WERI-Rb-1 (cell line): Measurements from ENCODE around the gene KLHL41.
"Not testable (repeated sequence)": the region's sequence is repeated elsewhere in the genome, so short reads cannot be mapped to it uniquely, and the experiment has no call there.

Source experiments
- DNase-seq: peaks from one replicate; pipeline ENCODE4 v3.0.0-alpha.2; 2020
- H3K27ac ChIP-seq: fragments of 250-450 bp; sonication (Bioruptor Pico); 2 replicates; pipeline ENCODE4 v1.5.1; 2020; ENCODE audit warnings: mild to moderate bottlenecking, moderate library complexity
- H3K27me3 ChIP-seq: fragments of 250-450 bp; sonication (Bioruptor Pico); 2 replicates; pipeline ENCODE4 v1.5.1; 2021; ENCODE audit warnings: mild to moderate bottlenecking, low read depth, moderate library complexity; ENCODE audit not compliant: insufficient read depth, severe bottlenecking
- H3K36me3 ChIP-seq: fragments of 250-450 bp; sonication (Bioruptor Pico); 2 replicates; pipeline ENCODE4 v1.5.1; 2020; ENCODE audit warnings: mild to moderate bottlenecking, moderate library complexity
- H3K4me3 ChIP-seq: 2 replicates; pipeline ENCODE4 v1.5.1; 2011; ENCODE audit warnings: low read depth, mild to moderate bottlenecking, control low read depth, low read length
- H3K9me3 ChIP-seq: fragments of 250-450 bp; sonication (Bioruptor Pico); 2 replicates; pipeline ENCODE4 v1.5.1; 2021; ENCODE audit warnings: mild to moderate bottlenecking, moderate library complexity; ENCODE audit not compliant: severe bottlenecking
- CTCF ChIP-seq: IDR thresholded peaks from 2 replicates; pipeline ENCODE4 v1.5.1; 2011; ENCODE audit warnings: low read depth, mild to moderate bottlenecking, control low read depth, inconsistent platforms, low read length

Gene KLHL41

GRCh38 chr2:169565686-169566085, 56.2 kb downstream of the KLHL41 start:
- no peak overlapping the region for H3K4me3 ChIP-seq
- H3K27me3 ChIP-seq = no peaks in the 10 kb centered on the region
- H3K9me3 ChIP-seq = no peaks in the 10 kb centered on the region
- H3K36me3 ChIP-seq = peaks cover 39% of the 10 kb centered on the region
- no peak overlapping the region for H3K27ac ChIP-seq
- no peak for DNase-seq
- TF ChIP-seq CTCF = no peak

- no peak for TF ChIP-seq CTCF
- no peak for DNase-seq
- Histone ChIP-seq H3K27ac (no peak overlapping the region), H3K4me3 (no peak overlapping the region), H3K27me3 (no peaks in the 10 kb centered on the region), H3K9me3 (peaks cover 2% of the 10 kb centered on the region), H3K36me3 (peaks cover 34% of the 10 kb centered on the region)
Measured at GRCh38 chr2:169569948-169570347, 60.4 kb downstream of the KLHL41 start.

- peaks cover 29% of the 10 kb centered on the region for H3K36me3 ChIP-seq
- H3K9me3 ChIP-seq, H3K27ac ChIP-seq, H3K27me3 ChIP-seq, DNase-seq, H3K4me3 ChIP-seq: not testable (repeated sequence)
Measured at GRCh38 chr2:169570752-169571151, 61.2 kb downstream of the KLHL41 start.

- H3K4me3 ChIP-seq = no peak overlapping the region
- H3K9me3 ChIP-seq = peaks cover 7% of the 10 kb centered on the region
- peaks cover 21% of the 10 kb centered on the region for H3K36me3 ChIP-seq
- no peaks in the 10 kb centered on the region for H3K27me3 ChIP-seq
- no peak overlapping the region for H3K27ac ChIP-seq
- TF ChIP-seq CTCF = no peak
- no peak for DNase-seq
Measured at GRCh38 chr2:169571571-169571970, 62.1 kb downstream of the KLHL41 start.

- Histone ChIP-seq H3K4me3 (no peak overlapping the region), H3K27ac (no peak overlapping the region), H3K27me3 (no peaks in the 10 kb centered on the region), H3K9me3 (peaks cover 7% of the 10 kb centered on the region), H3K36me3 (peaks cover 19% of the 10 kb centered on the region)
- DNase-seq = no peak
- TF ChIP-seq CTCF = no peak
Measured at GRCh38 chr2:169572189-169572588, 62.7 kb downstream of the KLHL41 start.

GRCh38 chr2:169572821-169573159, 63.3 kb downstream of the KLHL41 start:
- Histone ChIP-seq H3K4me3 (peak overlapping the region; percentile 66), H3K36me3 (peaks cover 19% of the 10 kb centered on the region), H3K27ac (peak overlapping the region; percentile 89), H3K9me3 (peaks cover 7% of the 10 kb centered on the region), H3K27me3 (no peaks in the 10 kb centered on the region)
- DNase-seq = no peak
- no peak for TF ChIP-seq CTCF
